GM12878 (cell line): ENCODE results near the gene PID1. TPM values are rescaled to one million over a fixed set of nuclear protein-coding genes. Genes with fewer than 3 reads are reported as not detected.

Experiments used
- ATAC-seq: fragments of 200-7000 bp; cut with Tn5 transposase; 3 replicates; pipeline ENCODE4 v1.9.1; 2020; ENCODE audit warnings: mild to moderate bottlenecking, moderate library complexity
- BruUV-seq: library from RNA; stranded (reverse); fragments of 400-500 nt; replicated peaks from 2 replicates; lab custom pipeline; 2021; lab: Mats Ljungman, UMichigan
- CTCF ChIA-PET: fragments of 300-600 bp; sonication (Branson Sonifier 250); formaldehyde crosslinking; extraction: SDS; loops from one replicate; lab custom pipeline; 2021; ENCODE audit warnings: inconsistent platforms; lab: Yijun Ruan, JAX
- POLR2A ChIA-PET: fragments of 350-600 bp; formaldehyde crosslinking; extraction: SDS; loops from one replicate; lab custom pipeline; 2021; ENCODE audit warnings: inconsistent platforms; lab: Charles Lee
- RAD21 ChIA-PET: fragments of 300-600 bp; sonication (Branson Sonifier 250); formaldehyde crosslinking; loops from one replicate; lab custom pipeline; 2023; ENCODE audit warnings: antibody characterized with exemption; ENCODE audit not compliant: unreplicated experiment; lab: Charles Lee
- SMC1A ChIA-PET: fragments of 300-600 bp; sonication (Branson Sonifier 250); formaldehyde crosslinking; loops from one replicate; lab custom pipeline; 2023; ENCODE audit not compliant: unreplicated experiment, uncharacterized antibody; lab: Charles Lee
- DNase-seq: peaks from one replicate; pipeline ENCODE4 v3.0.0-alpha.2; 2011; ENCODE audit warnings: low read depth, low spot score
- FAIRE-seq: peaks from 3 replicates; lab custom pipeline; 2011; peaks lifted over from hg19 to GRCh38; lab: Jason Lieb, UNC
- H2AFZ ChIP-seq: 2 replicates; pipeline ENCODE4 v1.6.0; 2011; ENCODE audit warnings: low read depth, low read length, control low read depth; ENCODE audit not compliant: control insufficient read depth
- H3K27ac ChIP-seq: 2 replicates; pipeline ENCODE4 v1.5.1; 2011; ENCODE audit warnings: control low read depth; ENCODE audit not compliant: control insufficient read depth, insufficient read depth
- H3K27me3 ChIP-seq, 2 experiments: replicated peaks in 1 of 2; 2 replicates each; pipeline versions ENCODE4 v1.6.0 to v1.6.1; 2011; ENCODE audit warnings: low read length in 1 of 2; ENCODE audit not compliant: control insufficient read depth in 2 of 2, insufficient read depth in 2 of 2
- H3K36me3 ChIP-seq, 2 experiments: 2 replicates each; pipeline ENCODE4 v1.5.1; 2011; ENCODE audit warnings: low read length in 1 of 2; ENCODE audit not compliant: control insufficient read depth in 2 of 2, insufficient read depth in 2 of 2
- H3K4me1 ChIP-seq: 2 replicates; pipeline ENCODE4 v1.6.1; 2011; ENCODE audit warnings: mild to moderate bottlenecking, low read length, moderate library complexity, mixed read lengths; ENCODE audit not compliant: control insufficient read depth, insufficient read depth
- H3K4me2 ChIP-seq: 2 replicates; pipeline ENCODE4 v1.6.0; 2011; ENCODE audit warnings: control low read depth; ENCODE audit not compliant: control insufficient read depth, insufficient read depth
- H3K4me3 ChIP-seq: fragments of 200-600 bp; sonication (generic); 2 replicates; pipeline ENCODE4 v1.5.1; 2016
- H3K79me2 ChIP-seq: 2 replicates; pipeline ENCODE4 v1.6.0; 2011; ENCODE audit warnings: low read length; ENCODE audit not compliant: control insufficient read depth, insufficient read depth
- H3K9ac ChIP-seq: 2 replicates; pipeline ENCODE4 v1.8.0; 2011; ENCODE audit warnings: low read length, control low read depth, mixed read lengths; ENCODE audit not compliant: control insufficient read depth, insufficient read depth
- H3K9me3 ChIP-seq: replicated peaks from 3 replicates; pipeline ENCODE4 v1.5.1; 2011; ENCODE audit warnings: mild to moderate bottlenecking, low read length; ENCODE audit not compliant: control insufficient read depth, insufficient read depth
- H4K20me1 ChIP-seq: 2 replicates; pipeline ENCODE4 v1.6.0; 2011; ENCODE audit not compliant: control insufficient read depth, insufficient read depth
- ATF2 ChIP-seq: IDR thresholded peaks from 2 replicates; pipeline ENCODE4 v1.6.1; 2012; ENCODE audit warnings: low read length, inconsistent platforms
- BACH1 ChIP-seq: fragments of 450-650 bp; IDR thresholded peaks from 2 replicates; pipeline ENCODE4 v1.6.1; 2017; ENCODE audit warnings: mild to moderate bottlenecking, borderline replicate concordance
- BCL3 ChIP-seq: IDR thresholded peaks from 2 replicates; pipeline ENCODE4 v1.6.1; 2011; ENCODE audit warnings: borderline replicate concordance, low read depth, mild to moderate bottlenecking, moderate library complexity, low read length; ENCODE audit not compliant: insufficient read depth, poor library complexity, severe bottlenecking
- CEBPB ChIP-seq, 2 experiments: fragments of 150-350 bp in 1 of 2; IDR thresholded peaks; 2 replicates each; pipeline ENCODE4 v1.6.1; 2012 to 2014; ENCODE audit warnings: low read depth in 2 of 2, low read length in 2 of 2, borderline replicate concordance in 1 of 2, inconsistent platforms in 1 of 2
- CHD4 ChIP-seq: fragments of 200-600 bp; sonication (generic); IDR thresholded peaks from 2 replicates; pipeline ENCODE4 v1.6.1; 2016; ENCODE audit warnings: mild to moderate bottlenecking
- CREB1 ChIP-seq: IDR thresholded peaks from 2 replicates; pipeline ENCODE4 v1.6.1; 2012; ENCODE audit warnings: low read depth, mild to moderate bottlenecking, inconsistent platforms
- IRF4 ChIP-seq: IDR thresholded peaks from 2 replicates; pipeline ENCODE4 v1.6.1; 2011; ENCODE audit warnings: low read depth, low read length
- PML ChIP-seq: IDR thresholded peaks from 2 replicates; pipeline ENCODE4 v1.6.1; 2012; ENCODE audit warnings: low read length, inconsistent platforms
- STAT1 ChIP-seq: fragments of 450-650 bp; conservative IDR thresholded peaks from 2 replicates; pipeline ENCODE4 v1.6.1; 2014; ENCODE audit warnings: antibody characterized with exemption, mild to moderate bottlenecking
- TCF7 ChIP-seq: IDR thresholded peaks from 2 replicates; pipeline ENCODE4 v1.6.1; 2014; ENCODE audit warnings: antibody characterized with exemption, borderline replicate concordance
- ZNF207 ChIP-seq: fragments of 450-650 bp; IDR thresholded peaks from 2 replicates; pipeline ENCODE4 v1.6.1; 2014; ENCODE audit warnings: antibody characterized with exemption, mild to moderate bottlenecking, borderline replicate concordance
- ZNF274 ChIP-seq: IDR thresholded peaks from one replicate; pipeline ENCODE4 v1.8.0; 2011; ENCODE audit not compliant: insufficient read length, insufficient read depth
- WGBS: methylation state at CpG from one replicate; pipeline ENCODE4 v1.1.6; 2016; ENCODE audit warnings: low lambda C conversion rate; ENCODE audit not compliant: insufficient replicate concordance, insufficient coverage; ENCODE audit errors: missing lambda C conversion rate; 5-methylcytosine and 5-hydroxymethylcytosine counted together
- in situ Hi-C: fragments of 300-500 bp; cut with MboI; formaldehyde crosslinking; loops from 9 replicates; pipeline ENCODE4 v1.14.3; 2018; ENCODE audit warnings: mixed read lengths
- intact Hi-C: fragments of 100-400 bp; cut with micrococcal nuclease; formaldehyde crosslinking; loops from one replicate; pipeline ENCODE4 v1.14.2; 2022; ENCODE audit not compliant: unreplicated experiment
- polyA plus RNA-seq, 11 experiments: library from polyadenylated mRNA; depleted of rRNA in 4 of 11; unstranded in 6 of 11; stranded (reverse) in 5 of 11; fragments of >200 nt; fragmentation: Nextera tagmentation in 4 of 11; fragmentation: Illumina TruSeq in 1 of 11; extraction: Ambion mirVana in 4 of 11; extraction: Trizol in 1 of 11; gene quantifications; 1 replicate in 1 of 11; 2 replicates in 10 of 11; pipeline versions ENCODE4 v1.2.1 to v1.2.3, GENCODE V29; 2011 to 2016; ENCODE audit warnings: inconsistent platforms in 2 of 11, missing spikeins in 2 of 11, low read depth in 1 of 11
- total RNA-seq, 4 experiments: library from RNA; depleted of rRNA in 3 of 4; stranded (reverse); fragments of >200 nt in 3 of 4; fragmentation: Illumina TruSeq in 1 of 4; extraction: Trizol in 1 of 4; gene quantifications; 2 replicates each; pipeline versions ENCODE4 v1.2.1 to v1.2.3, GENCODE V29; 2013 to 2021

PID1 gene
- total and polyA plus RNA-seq, 10 of the 15 experiments (the other 5 are each of a cell fraction or from before 2014, with no cell fraction given), result not detected

GRCh38 chr2:229073935-229074334 is 197.2 kb downstream of the PID1 start:
- Histone ChIP-seq H3K9ac (no peak overlapping the region), H2AFZ (no peak overlapping the region), H3K4me2 (no peak overlapping the region), H3K9me3 (no peaks in the 10 kb centered on the region), H3K36me3 (no peaks in the 10 kb centered on the region), H3K4me1 (no peaks in the 10 kb centered on the region), H3K27me3 (no peaks in the 10 kb centered on the region), H3K27ac (no peak overlapping the region), H3K4me3 (no peak overlapping the region), H3K79me2 (no peaks in the 10 kb centered on the region), H4K20me1 (no peaks in the 10 kb centered on the region)
- ATAC-seq, result no peak
- in situ Hi-C loops (no loop called here), intact Hi-C loops (no loop called here)
- ChIA-PET CTCF (no interaction called here), RAD21 (no interaction called here), POLR2A (no interaction called here), SMC1A (no interaction called here)
- no peak for FAIRE-seq
- WGBS, result 0% methylated on average over 2 of the region's 2 CpGs
- no peak for DNase-seq
- BruUV-seq, result no TSS peak
- TF ChIP-seq BCL3 (no peak), CEBPB (IDR thresholded peaks at IDR 0.05; ENCODE audit: borderline replicate concordance in 1 of 2, low read depth in 2 of 2, low read length in 2 of 2) (no peak), ZNF207 (no peak), IRF4 (no peak), STAT1 (no peak)

- BruUV-seq, result no TSS peak
- ATAC-seq (no peak), FAIRE-seq (no peak), DNase-seq (no peak)
- Histone ChIP-seq H2AFZ (no peak overlapping the region), H3K4me2 (no peak overlapping the region), H3K79me2 (no peaks in the 10 kb centered on the region), H3K9me3 (no peaks in the 10 kb centered on the region), H3K27ac (no peak overlapping the region), H3K9ac (no peak overlapping the region), H3K4me3 (no peak overlapping the region), H3K27me3 (no peaks in the 10 kb centered on the region), H4K20me1 (no peaks in the 10 kb centered on the region), H3K4me1 (no peaks in the 10 kb centered on the region), H3K36me3 (no peaks in the 10 kb centered on the region)
- ChIA-PET CTCF (no interaction called here), POLR2A (no interaction called here), SMC1A (no interaction called here), RAD21 (no interaction called here)
- 29% methylated on average over 5 of the region's 5 CpGs for WGBS
- in situ Hi-C loops (no loop called here), intact Hi-C loops (no loop called here)
- TF ChIP-seq PML (no peak), BACH1 (no peak), TCF7 (no peak), CREB1 (no peak), ATF2 (no peak), CHD4 (no peak), ZNF274 (no peak)
Observed at GRCh38 chr2:229071292-229071976, 199.7 kb downstream of the PID1 start.
